Measurements from ENCODE around the gene LAD1. TPM values are rescaled to one million over a fixed set of nuclear protein-coding genes. Genes with fewer than 3 reads are reported as not detected.

The LAD1 gene
- total RNA-seq, 1 donor from 2014 or later, result 2.2 TPM

DNA sequence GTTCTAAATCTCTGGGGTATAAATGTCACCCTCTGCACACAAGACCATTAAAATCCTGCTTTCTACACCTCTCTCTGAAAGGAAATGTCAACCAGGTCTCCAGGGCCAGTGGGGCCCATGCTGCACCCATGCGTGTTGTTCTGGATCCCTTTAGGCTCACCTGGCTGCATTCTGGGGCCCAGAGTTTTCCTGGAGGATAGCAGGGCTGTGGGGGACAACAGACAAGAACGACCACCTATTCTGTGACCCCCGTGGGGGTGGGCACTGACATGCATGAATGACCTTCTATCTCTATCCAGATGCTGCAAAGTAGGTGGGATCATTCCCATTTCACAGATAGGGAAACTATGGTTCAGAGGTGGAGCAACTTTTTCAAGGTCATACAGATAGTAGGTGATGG is 63.2 kb downstream of the LAD1 start:
- DNase-seq, result no peak
- ATAC-seq, result no peak
- intact Hi-C loops (cut with micrococcal nuclease), result no loop called here

DNA sequence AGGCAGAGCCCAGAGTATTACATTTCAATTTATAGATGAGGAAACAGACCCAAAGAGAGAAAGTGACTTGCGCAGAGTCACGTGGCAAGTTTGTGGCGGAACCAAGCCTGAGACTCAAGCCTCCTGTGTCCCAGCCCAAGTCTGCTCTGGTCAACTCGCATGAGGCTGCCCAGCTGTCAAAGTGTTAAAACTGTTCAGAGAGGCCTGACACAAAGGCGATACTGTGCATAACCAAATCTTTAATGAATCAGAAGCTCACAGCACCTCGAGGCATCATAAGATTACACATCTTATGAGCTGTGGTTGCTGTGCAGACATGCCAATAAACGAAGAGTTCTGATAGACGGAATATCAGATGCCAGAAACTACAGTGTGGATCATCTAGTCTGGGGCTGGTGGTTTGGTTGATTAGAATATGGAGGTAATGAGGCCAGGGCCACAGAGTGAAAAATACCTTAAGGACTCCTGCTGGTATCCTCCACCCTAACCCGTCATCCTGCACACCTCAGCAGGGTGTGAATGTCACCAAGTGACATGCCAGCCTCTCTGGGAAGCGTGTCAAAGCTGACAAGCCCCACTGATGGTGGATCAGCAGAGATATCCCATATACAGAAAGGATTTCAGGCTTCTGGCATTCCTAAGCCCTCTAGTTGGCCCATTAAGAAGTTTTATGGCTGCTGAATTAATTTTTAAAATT is 63.8 kb downstream of the LAD1 start:
- no peak for ATAC-seq

DNA sequence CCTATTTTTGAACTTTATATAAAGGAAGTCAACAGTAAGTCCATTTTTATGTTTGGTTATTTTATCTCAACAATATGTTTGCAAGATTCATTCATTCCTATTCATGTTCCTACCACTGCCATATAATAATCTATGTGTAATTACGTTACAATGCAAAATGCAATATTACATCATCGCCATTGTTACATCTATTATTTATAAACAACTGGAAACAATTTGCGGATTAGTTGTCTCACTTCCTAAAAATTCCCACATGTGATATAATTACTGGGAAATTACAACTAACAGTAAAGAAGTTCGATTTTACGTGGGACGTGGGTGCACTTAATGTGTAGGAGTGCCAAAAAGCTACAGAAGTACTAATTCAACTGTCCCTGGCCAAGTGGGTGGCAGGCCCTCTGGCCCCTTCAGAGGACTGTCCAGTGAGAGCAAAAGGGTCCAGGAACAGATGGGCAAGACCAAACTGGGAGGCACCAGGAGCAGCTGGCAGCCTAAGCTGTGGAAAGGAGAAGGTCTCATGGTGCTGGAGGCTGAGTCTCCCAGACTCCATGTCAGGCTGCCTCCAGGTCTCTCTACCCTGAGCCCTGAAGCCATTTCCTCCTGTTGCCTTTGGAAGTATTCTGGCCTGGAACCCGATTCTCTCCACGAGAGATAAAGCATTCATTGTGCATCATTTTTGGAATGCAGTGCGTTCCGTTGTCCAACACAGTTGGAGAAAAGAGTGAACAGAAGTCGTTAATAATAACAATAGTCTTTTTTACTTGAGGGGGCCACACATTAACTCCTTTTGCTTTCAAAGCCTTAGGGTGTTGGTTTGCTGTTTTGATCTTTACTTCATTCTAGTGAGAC is 64.6 kb downstream of the LAD1 start:
- no peak for DNase-seq
- intact Hi-C loops (cut with micrococcal nuclease), result no loop called here
- ATAC-seq, result no peak

More for the DNA sequence above, 63.8 kb downstream of the LAD1 start:
- intact Hi-C loops (cut with micrococcal nuclease), result no loop called here
- no peak for DNase-seq

DNA sequence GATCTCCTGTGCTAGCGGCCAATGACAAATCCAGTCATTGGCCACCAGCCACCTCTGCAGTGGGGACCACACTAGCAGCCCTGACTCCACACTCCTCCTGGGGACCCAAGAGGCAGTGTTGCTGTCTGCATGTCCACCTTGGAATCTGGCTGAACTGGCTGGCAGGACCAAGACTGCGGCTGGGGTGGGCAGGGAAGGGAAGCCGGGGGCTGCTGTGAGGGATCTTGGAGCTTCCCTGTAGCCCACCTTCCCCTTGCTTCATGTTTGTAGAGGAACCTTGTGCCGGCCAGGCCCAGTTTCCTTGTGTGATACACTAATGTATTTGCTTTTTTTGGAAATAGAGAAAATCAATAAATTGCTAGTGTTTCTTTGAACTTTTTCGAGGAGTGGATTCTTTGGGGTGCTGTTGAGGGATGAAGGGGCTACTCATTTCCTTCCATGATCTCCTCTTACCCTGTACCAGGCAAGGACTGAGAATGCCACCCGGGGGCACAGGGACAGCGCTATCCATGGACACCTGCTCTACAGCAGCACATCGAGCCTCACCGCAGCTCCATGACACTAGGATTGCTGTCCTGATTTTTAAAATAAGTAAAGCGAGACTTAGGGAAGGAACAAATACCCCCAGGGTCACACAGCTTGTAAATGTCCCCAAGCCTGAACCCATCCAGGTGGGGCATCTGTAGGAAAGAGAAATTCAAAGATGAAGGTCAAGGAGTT is 66.3 kb downstream of the LAD1 start:
- no peak for ATAC-seq
- intact Hi-C loops (cut with micrococcal nuclease), result no loop called here
- DNase-seq, result no peak

DNA sequence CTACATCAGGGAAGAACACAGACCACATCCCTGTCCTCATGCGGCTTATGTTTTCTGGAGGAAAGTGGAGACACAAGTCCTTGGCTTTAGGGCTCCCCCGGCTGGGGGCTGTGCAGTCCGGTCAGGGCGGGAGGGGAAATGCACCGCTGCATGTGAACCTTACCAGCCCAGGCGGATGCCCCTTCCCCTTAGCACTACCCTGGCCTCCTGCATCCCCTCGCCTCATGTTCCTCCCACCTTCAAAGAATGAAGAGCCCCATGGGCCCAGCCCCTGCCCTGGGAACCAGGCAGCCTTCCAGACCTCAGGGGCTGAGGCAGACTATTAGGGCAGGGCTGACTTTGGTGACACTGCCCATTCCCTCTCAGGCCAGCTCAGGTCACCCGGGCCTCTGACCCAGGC is 67.1 kb downstream of the LAD1 start:
- ATAC-seq (no peak), DNase-seq (no peak)

DNA sequence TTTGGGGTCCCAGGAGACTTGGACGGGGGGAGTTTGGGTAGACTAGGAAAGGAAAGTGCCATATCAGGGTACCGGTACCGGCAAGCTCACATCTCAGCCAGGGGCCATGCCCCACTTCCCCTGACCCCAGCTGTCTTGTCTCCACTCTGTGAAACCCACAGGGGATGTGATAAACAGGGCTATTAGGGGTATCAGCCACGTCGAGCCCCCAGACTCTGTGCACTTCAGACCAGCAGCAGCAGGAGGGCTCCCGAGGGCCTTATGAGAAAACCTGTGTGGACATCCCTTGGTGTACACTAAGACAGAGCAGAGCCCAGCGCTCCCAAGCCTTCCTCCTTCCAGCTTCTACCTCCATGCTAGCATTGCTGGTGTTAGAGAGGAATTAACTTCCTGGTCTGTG is 68.0 kb downstream of the LAD1 start:
- no peak for ATAC-seq
- intact Hi-C loops (cut with micrococcal nuclease), result no loop called here
- no peak for DNase-seq

More for the DNA sequence above, 67.1 kb downstream of the LAD1 start:
- intact Hi-C loops (cut with micrococcal nuclease), result no loop called here

Other genes starting within 250 kb of the LAD1 start
- gene TMEM9, start 244.8 kb downstream of the LAD1 start, total RNA-seq, result 20.5 TPM
- not detected for gene IGFN1, start 208.5 kb downstream of the LAD1 start, total RNA-seq
- gene PKP1, start 115.8 kb downstream of the LAD1 start, total RNA-seq, result 0.25 TPM
- 10,350 TPM for gene TNNT2, start 21.6 kb downstream of the LAD1 start, total RNA-seq
- gene TNNI1, start 22.4 kb upstream of the LAD1 start, total RNA-seq, result 1.1 TPM
- gene PHLDA3, start 69.9 kb upstream of the LAD1 start, total RNA-seq, result 20.4 TPM
- gene CSRP1, start 107.8 kb upstream of the LAD1 start, total RNA-seq, result 41.4 TPM
- 63.3 TPM for gene NAV1, start 139.8 kb upstream of the LAD1 start, total RNA-seq